Left kidney (tissue), 2 donors: ENCODE data around the gene MICAL3. TPM values are rescaled to one million over a fixed set of nuclear protein-coding genes. Genes with fewer than 3 reads are reported as not detected.

Experiments used
- DNase-seq: peaks from one replicate; pipeline ENCODE4 v3.0.0-alpha.2; 2013
- polyA plus RNA-seq: library from polyadenylated mRNA; unstranded; fragments of 120-200 nt; gene quantifications from one replicate; pipeline ENCODE4 v1.2.1, GENCODE V29; 2013; ENCODE audit not compliant: insufficient read length

Gene MICAL3
- polyA plus RNA-seq, 1 donor = 46.3 TPM

DNA sequence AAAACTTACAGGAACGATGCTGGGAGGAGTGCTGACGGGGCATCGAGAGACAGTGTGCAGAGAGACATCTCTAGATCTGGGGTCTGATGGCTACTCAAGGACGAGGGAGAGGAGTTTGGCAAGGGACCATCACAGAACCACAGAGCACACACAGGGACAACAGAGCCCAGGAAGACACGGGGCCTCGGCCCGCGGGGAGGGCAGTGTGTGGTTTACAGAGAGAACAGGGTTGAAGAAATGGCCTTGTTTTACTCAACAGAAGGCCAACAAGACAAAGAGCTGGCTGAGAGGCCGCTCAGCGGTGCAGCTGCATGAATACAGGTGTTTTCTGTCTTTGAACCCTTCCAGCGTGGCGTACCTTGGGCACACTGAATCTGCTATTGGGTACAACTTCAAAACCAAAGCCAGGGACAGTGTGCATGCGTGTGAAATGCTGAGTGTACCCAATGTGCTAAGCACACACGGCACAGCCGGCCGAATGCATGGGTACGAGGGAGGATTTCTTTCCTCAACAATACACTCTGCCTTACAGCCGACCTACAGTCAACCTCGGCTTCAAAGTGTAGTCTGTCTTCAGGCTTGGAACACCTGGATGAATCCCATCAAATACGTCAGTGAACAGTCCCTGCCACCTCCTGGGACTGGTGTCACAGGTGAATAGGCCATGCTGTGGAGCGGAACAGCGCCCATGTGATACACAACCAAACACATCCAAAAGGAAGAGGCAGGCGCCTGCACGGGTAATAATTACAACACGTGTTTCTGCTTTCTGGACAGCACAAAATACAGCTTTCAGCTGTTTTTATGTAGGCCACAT is 229.4 kb downstream of the MICAL3 start:
- no peak for DNase-seq

GRCh38 chr22:17792854-17793434 is 231.4 kb downstream of the MICAL3 start:
- DNase-seq = no peak

- no peak for DNase-seq
These were observed 232.1 kb downstream of the MICAL3 start for GRCh38 chr22:17792299-17792698.

DNA sequence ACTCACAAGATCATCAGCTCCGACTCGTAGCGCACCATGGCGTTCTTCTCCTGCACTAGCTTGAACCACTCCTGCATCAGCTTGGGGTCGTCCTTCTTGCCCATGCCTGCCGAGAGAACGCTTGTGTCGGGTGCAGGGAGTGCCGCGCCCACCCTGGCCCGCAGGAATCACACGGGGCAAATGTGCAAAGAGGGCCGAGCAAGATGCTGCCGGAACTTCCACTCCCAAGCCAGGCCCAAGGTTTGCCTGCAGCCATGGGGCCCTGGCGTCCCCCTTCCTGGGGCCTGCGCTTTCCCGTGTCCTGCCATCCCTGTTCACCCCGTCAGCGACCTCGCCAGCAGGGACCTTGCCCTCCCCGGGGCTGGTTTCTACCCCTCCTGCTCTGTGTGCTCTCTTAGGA is 233.2 kb downstream of the MICAL3 start:
- no peak for DNase-seq

DNA sequence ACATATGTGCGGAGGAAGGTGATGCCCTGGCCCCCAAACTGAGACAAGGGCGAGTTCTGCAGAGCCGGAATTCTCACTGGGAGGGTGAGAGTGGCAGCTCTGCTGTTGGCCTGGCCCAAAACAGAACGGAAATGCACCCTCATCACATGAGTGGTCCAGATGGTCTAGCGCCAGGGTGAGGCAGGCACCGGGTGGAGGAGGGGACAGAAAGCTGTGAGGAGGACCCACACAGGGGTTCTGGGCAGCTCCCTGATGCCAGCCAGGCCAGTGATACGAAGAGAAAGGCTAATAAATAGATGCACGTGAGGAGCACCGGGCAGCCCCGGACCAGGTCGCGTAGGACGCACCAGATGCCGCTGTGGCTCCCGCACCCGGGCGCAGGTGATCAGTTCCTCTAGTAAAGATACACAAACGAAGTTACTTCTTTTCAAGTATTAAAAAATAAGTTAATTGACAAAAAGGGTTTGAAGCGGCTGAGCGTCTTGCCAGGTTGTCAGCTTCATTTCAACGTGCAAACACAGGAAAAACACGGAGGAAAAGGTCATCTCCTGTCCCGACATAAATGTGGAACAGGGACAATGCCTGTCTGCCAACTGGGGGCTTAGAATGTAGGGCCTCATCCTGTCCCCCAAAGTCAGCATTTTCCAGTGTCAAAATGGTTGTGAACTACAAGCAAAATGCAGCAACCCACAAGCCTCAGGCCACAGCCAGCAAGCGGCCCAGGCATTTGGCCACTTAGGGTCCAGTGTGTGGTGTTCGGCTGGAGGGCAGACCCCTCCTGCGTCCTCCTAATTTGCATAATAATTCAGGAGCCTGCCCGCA is 234.8 kb downstream of the MICAL3 start:
- DNase-seq = no peak

DNA sequence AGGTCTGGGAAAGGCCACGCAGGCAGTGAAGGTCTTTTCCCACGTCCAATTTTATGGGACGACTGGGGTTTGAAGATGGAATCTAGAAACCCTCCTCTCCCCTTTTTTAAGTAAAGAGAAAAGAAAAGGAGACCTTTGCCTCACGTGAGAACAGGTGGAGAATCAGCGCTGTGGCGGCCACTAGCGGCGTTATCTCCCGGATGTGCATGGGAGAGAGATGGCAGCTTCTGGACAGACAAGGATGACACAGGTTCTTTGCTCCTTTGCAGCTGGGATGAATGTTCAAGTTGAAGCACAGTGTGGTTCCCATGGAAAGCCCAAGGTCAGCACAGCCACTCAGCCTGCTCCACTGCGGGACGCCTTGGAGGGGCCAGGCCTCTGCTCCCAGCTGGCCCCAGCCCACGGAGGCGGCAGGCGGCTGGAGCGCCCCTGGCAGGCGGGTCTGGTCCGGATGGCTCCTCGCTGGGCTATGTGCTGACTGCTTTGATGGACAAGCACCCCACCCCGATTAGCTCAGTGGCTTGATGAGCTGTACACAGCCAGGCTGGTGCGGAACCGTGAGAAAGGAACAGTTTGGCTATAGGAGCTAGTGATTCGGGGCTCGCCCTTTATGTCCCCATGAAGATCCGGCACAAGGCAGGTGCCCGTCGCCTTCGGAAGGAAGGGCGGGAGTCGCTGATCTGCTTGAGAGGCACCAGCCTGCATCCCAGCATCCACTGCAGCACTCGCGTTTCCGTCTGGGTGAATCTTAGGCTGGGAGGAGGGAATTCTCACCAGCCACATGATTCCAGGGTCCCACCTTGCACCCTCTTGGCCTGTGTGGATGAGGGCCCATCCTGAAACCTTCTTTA is 235.6 kb downstream of the MICAL3 start:
- DNase-seq = no peak

DNA sequence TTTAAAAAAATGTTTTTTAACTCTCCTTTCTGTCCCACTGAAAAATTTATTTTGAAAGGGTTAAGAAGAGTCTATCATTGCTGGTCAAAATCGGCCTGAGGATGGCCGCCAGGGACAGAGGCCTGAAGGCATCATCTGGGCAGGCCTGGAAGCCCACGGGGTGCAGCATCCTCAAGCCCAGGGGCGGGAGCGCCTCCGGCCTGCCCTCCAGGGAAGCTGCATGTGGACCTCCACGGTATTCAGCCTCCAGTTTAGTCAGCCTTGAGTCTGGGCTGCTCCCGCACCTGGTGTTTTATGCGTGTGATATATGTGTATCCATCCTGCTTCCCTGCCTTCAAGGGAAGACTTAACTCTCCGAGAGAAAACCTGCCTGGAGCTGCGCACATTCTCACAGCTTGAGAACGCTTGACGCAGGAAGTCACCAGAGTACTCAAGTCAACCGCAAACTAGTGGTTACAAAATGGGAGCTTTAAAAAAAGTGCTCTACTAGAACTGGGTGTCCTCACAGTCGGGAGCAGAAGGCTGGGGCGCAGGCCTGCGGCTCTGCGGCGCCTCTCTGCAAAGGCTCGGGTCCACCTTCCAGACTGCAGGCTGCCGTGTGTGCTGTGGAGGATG is 236.5 kb downstream of the MICAL3 start:
- no peak for DNase-seq

DNA sequence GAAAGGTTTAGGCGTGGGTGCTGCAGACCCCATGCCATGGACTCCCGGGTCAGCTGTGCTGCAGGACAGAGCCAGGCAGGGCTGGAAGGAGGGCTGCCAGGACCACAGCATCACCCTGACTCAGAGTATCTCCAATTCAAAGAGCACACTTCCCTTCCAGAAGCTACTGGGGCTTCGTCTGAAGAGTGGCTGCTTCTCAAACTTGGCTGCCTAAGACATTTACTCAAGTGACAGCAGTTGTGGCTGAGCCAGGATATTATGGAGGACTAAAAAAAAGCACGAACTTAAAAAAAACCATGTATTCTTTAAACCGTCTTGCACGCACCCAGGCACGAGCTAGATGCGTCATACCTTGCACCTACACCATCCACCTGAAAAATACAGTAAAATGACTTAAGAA is 237.1 kb downstream of the MICAL3 start:
- no peak for DNase-seq

DNA sequence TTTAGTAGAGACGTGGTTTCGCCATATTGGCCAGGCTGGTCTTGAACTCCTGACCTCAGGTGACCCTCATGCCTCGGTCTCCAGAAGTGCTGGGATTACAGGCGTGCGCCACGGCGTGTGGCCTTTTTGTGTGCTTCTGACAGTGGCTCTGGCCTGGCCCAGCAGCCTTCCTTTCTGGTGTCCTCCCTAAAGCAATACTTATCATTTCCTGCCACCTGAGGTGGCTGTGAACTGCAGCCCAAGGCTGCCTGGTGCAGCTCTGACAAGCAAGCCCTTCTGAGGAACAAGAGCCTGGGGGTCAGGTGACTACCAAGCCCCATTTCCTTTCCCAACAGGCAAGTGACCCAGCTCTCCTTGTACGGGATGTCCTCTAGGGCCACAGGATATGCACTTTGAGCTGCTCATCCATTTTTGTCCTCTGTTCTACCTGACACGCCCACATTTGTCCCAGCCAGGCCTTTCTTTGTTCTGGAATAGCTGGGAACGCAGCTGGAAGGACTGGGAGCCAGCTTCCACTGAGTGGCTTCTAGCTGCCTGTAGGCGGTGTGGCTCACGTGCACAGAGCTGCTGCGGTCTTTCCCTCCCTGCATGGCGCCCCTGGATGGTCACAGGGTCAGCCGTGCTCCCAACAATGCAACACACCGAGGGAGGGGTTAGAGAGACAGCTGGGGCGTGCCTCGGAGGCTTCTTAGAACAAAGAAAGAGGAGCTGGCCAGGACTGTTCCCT is 237.8 kb downstream of the MICAL3 start:
- no peak for DNase-seq

- DNase-seq = no peak
These were observed 238.9 kb downstream of the MICAL3 start for GRCh38 chr22:17785185-17786184.

DNA sequence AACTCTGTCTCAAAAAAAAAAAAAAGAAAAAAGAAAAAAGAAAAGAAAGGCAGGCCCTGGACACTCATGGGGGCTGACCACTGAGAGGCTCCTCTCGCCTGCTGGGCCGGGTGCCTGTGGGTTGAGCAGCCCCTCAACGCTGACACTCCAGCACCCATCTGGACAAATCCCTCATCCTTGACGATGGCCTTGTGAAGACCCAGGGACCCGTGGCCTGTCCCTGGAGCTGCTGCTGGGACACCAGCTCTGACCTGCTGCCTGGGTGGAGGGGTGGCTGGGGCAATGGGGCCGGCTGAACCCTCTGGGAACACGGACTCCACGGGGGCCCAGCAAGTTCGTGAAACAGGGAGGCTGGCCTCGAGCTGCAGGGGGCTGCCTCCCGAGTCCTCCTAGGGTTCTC is 239.6 kb downstream of the MICAL3 start:
- no peak for DNase-seq

GRCh38 chr22:17783773-17784480 is 240.4 kb downstream of the MICAL3 start:
- no peak for DNase-seq

DNA sequence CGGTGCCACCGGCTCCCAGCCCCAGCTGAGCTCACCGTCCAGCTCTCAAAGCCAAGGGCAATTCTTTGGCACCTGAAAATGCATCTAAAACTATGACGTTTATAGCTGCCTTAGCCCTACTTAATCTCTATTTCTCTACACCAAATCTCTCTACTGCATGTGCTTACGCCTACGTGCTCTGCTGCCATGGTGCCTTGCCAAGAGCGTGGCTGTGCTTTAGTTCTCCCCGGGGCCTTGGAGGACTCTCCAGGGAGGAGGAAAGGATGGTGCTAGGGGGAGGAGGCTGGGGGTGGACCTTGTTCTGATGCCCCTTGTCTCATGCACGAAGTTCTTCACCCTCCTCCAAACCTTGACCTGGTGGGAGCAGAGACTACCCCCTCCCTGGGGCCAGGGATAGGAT is 241.0 kb downstream of the MICAL3 start:
- no peak for DNase-seq

- DNase-seq = no peak
These were observed 241.7 kb downstream of the MICAL3 start for GRCh38 chr22:17782621-17783020.

- DNase-seq = no peak
These were observed 242.2 kb downstream of the MICAL3 start for GRCh38 chr22:17782158-17782557.

- DNase-seq = no peak
These were observed 242.9 kb downstream of the MICAL3 start for GRCh38 chr22:17781319-17782031.

- no peak for DNase-seq
These were observed 243.5 kb downstream of the MICAL3 start for GRCh38 chr22:17780741-17781318.
